ENCODE measurements around the gene INO80E.

Gene INO80E

DNA sequence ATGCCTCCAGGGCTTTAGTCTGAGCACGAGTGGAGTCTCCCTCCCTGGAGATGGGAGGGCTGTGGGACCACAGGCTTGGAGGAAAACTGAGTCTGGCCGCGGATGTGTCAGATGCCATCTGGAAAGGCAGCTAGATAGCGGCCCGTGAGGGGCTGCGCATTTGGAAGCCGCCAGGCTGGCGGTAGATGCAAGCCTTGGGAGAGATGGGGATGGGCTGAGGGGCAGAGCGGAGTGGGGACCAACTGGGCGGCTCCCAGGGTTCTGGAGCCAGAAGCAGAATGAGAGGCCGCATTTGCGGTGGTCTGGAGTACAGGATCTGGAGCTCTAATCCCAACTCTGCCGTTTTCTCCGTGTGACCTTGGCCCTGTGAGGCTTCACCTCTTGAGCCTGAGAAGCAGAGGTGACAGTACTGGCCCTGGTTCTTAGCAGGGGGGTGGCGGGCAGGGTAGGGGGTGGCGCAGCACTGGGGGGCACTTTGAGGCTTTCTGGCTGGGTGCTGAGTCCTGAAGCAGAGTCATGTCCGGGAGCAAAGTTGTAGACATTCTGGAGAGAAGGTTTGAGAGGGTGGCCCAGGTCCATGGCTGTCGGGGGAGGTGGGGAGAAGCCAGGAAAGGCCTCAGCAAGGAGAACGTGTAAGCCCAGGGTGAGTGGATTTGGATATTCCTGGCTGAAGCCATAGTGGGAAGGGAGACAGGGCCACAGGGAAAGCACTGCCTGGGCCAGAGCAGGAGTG lies 6.7 kb downstream of the INO80E start:
- no peak overlapping the region for H3K4me2 ChIP-seq (ENCODE audit: low read length)
- H3K27ac ChIP-seq (ENCODE audit: low read length), result no peak overlapping the region
- no peaks in the 10 kb centered on the region for H3K9me3 ChIP-seq (ENCODE audit: insufficient read depth, low read length)
- H4K20me1 ChIP-seq (ENCODE audit: insufficient read depth, low read length), result no peaks in the 10 kb centered on the region
- TF ChIP-seq, protein P1, sequence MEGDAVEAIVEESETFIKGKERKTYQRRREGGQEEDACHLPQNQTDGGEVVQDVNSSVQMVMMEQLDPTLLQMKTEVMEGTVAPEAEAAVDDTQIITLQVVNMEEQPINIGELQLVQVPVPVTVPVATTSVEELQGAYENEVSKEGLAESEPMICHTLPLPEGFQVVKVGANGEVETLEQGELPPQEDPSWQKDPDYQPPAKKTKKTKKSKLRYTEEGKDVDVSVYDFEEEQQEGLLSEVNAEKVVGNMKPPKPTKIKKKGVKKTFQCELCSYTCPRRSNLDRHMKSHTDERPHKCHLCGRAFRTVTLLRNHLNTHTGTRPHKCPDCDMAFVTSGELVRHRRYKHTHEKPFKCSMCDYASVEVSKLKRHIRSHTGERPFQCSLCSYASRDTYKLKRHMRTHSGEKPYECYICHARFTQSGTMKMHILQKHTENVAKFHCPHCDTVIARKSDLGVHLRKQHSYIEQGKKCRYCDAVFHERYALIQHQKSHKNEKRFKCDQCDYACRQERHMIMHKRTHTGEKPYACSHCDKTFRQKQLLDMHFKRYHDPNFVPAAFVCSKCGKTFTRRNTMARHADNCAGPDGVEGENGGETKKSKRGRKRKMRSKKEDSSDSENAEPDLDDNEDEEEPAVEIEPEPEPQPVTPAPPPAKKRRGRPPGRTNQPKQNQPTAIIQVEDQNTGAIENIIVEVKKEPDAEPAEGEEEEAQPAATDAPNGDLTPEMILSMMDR (IDR thresholded peaks at IDR 0.05; ENCODE audit: low read depth, low read length), result no peak
- TF ChIP-seq EZH2phosphoT487 (IDR thresholded peaks at IDR 0.05; ENCODE audit: low read depth), result no peak
- H3K9ac ChIP-seq (ENCODE audit: low read length), result no peak overlapping the region
- H3K36me3 ChIP-seq (replicated peaks; ENCODE audit: low read depth, low read length), result peaks cover 6% of the 10 kb centered on the region
- no peak overlapping the region for H3K4me3 ChIP-seq (ENCODE audit: low read length)
- H3K27me3 ChIP-seq (ENCODE audit: low read depth, low read length), result no peaks in the 10 kb centered on the region
- H3K4me1 ChIP-seq (ENCODE audit: low read length), result peaks cover 4% of the 10 kb centered on the region; the same call in 1 of the 2 replicates
- H2AFZ ChIP-seq (ENCODE audit: low read depth, low read length), result no peak overlapping the region
- no peaks in the 10 kb centered on the region for H3K79me2 ChIP-seq (ENCODE audit: low read length)

DNA sequence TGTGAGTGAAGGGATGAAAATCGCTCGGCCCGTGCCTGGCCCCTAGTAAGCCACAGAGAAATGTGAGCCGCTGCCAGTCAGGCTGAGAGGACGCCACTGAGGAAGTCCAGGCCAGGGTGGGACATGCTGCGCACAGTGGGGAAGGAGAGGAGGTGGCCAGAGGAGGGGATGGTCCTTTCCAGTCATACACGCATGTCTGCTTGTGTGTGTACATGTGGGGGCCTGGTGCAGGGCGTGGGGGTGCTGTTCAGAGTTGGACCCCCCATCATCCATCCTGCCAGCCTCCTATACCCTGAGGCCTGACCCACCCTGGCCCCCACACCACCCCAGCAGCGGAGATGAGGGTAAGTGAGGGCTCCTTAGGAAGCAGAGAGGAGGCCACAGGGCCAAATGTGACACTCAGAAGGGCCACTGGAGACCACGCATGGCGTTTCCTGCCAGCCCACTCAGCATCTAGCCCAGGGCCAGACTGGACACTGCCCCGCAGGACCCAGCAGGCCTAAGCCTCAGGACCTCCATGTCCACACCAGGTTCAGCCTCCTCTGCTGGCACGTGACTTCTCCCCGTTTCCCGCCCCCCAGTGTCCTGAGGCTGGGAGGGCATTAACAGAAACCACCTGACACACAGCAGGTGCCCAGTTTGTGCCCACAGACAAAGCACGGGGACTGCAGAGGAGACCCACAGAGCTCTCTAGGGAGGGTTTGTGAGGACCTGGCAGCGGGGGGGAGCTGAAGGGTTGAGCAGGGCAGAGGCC lies 7.8 kb downstream of the INO80E start:
- H3K27ac ChIP-seq (ENCODE audit: low read length), result no peak overlapping the region
- no peak overlapping the region for H3K4me2 ChIP-seq (ENCODE audit: low read length)
- no peaks in the 10 kb centered on the region for H3K9me3 ChIP-seq (ENCODE audit: insufficient read depth, low read length)
- TF ChIP-seq EZH2phosphoT487 (IDR thresholded peaks at IDR 0.05; ENCODE audit: low read depth), result no peak
- TF ChIP-seq, protein P1 (IDR thresholded peaks at IDR 0.05; ENCODE audit: low read depth, low read length), result no peak
- H3K79me2 ChIP-seq (ENCODE audit: low read length), result no peaks in the 10 kb centered on the region
- no peaks in the 10 kb centered on the region for H3K27me3 ChIP-seq (ENCODE audit: low read depth, low read length)
- H4K20me1 ChIP-seq (ENCODE audit: insufficient read depth, low read length), result no peaks in the 10 kb centered on the region
- no peak overlapping the region for H3K9ac ChIP-seq (ENCODE audit: low read length)
- no peak overlapping the region for H2AFZ ChIP-seq (ENCODE audit: low read depth, low read length)
- no peak overlapping the region for H3K4me3 ChIP-seq (ENCODE audit: low read length)
- H3K36me3 ChIP-seq (replicated peaks; ENCODE audit: low read depth, low read length), result peaks cover 3% of the 10 kb centered on the region
- H3K4me1 ChIP-seq (ENCODE audit: low read length), result peaks cover 4% of the 10 kb centered on the region; the same call in 1 of the 2 replicates

DNA sequence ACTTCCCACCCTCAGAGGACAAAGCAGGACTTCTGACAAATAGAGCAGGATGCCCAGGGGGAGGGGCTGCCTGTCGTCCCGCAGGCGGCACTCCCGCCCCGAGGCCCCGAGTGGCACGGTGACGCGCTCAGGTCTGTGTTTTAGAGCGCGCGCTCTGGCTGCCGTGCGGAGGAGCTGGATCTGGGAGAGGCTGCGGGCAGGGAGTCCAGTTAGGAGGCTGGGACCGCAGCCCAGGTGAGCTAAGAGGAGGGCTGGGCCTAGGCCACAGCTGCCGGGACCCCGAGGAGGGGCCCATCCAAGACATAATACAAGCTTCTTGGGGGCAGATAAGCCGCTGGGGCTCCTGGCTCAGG lies 8.4 kb downstream of the INO80E start:
- Histone ChIP-seq H3K27me3 (ENCODE audit: low read depth, low read length) (no peaks in the 10 kb centered on the region), H3K36me3 (replicated peaks; ENCODE audit: low read depth, low read length) (peaks cover 3% of the 10 kb centered on the region), H2AFZ (ENCODE audit: low read depth, low read length) (no peak overlapping the region), H3K27ac (ENCODE audit: low read length) (no peak overlapping the region), H4K20me1 (ENCODE audit: insufficient read depth, low read length) (no peaks in the 10 kb centered on the region), H3K4me3 (ENCODE audit: low read length) (no peak overlapping the region), H3K9me3 (ENCODE audit: insufficient read depth, low read length) (no peaks in the 10 kb centered on the region), H3K4me2 (ENCODE audit: low read length) (no peak overlapping the region), H3K4me1 (ENCODE audit: low read length) (peaks cover 4% of the 10 kb centered on the region; the same call in 1 of the 2 replicates), H3K79me2 (ENCODE audit: low read length) (no peaks in the 10 kb centered on the region), H3K9ac (ENCODE audit: low read length) (no peak overlapping the region)
- TF ChIP-seq EZH2phosphoT487 (IDR thresholded peaks at IDR 0.05; ENCODE audit: low read depth), result no peak
- TF ChIP-seq, protein P1 (IDR thresholded peaks at IDR 0.05; ENCODE audit: low read depth, low read length), result no peak

DNA sequence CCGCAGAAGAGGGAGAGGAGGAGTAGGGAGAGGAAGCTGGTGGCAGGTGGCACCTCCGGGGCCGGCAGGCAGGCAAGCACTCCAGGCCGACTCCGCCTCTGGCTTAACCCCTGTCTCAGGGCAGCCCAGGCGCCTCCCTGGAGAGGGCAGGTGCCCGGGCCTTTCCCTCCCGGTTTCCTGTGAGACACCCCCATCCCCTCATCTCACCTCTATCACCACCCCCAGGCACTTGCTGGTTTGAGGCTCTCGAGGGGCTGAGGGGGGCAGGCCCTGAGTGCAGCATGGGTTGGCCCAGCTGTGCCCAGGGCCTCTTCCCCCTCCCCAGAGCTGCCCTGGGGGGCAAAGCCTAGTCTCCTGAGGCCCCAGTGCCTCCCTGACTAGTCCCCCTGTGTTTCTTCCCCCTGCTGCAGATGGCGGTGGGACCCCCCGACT lies 8.8 kb downstream of the INO80E start:
- Histone ChIP-seq H3K4me1 (ENCODE audit: low read length) (peaks cover 4% of the 10 kb centered on the region; the same call in 1 of the 2 replicates), H3K9ac (ENCODE audit: low read length) (no peak overlapping the region), H3K27ac (ENCODE audit: low read length) (no peak overlapping the region)

More for the DNA sequence above, 8.8 kb downstream of the INO80E start:
- Histone ChIP-seq H4K20me1 (ENCODE audit: insufficient read depth, low read length) (no peaks in the 10 kb centered on the region), H3K27me3 (ENCODE audit: low read depth, low read length) (no peaks in the 10 kb centered on the region), H3K9me3 (ENCODE audit: insufficient read depth, low read length) (no peaks in the 10 kb centered on the region), H3K79me2 (ENCODE audit: low read length) (no peaks in the 10 kb centered on the region), H2AFZ (ENCODE audit: low read depth, low read length) (no peak overlapping the region), H3K4me3 (ENCODE audit: low read length) (no peak overlapping the region), H3K36me3 (replicated peaks; ENCODE audit: low read depth, low read length) (peaks cover 3% of the 10 kb centered on the region), H3K4me2 (ENCODE audit: low read length) (no peak overlapping the region)
- TF ChIP-seq, protein P1 (IDR thresholded peaks at IDR 0.05; ENCODE audit: low read depth, low read length), result no peak
- no peak for TF ChIP-seq EZH2phosphoT487 (IDR thresholded peaks at IDR 0.05; ENCODE audit: low read depth)

All from OCI-LY3 (cell line).